HG03432 (cell line): Measurements from ENCODE around the gene ENPP1.
"Not testable (repeated sequence)": the region's sequence is repeated elsewhere in the genome, so short reads cannot be mapped to it uniquely, and the experiment has no call there.

Source experiments
- ATAC-seq: cut with Tn5 transposase; IDR thresholded peaks from one replicate; pipeline ENCODE4 v1.9.1; 2021; ENCODE audit warnings: mild to moderate bottlenecking, moderate library complexity; ENCODE audit not compliant: unreplicated experiment

The ENPP1 gene

DNA sequence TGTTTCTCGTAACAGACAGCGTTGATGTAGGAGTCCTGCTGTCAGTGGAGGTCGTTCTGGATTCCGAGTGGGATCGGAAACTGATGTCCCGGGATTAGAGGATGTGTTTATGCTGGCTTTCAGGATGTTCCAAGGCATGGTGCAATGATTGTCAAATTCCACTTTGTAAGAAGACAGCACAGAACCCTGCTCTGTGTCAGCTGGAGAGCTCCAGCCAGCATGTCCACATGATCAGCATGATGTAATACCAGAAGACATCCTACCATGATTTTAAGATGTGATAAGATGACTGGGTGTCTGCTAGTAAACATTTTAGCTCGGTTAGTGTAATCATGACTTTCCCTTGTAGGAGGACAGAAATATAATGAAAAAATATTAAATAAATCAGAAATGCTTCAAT is 20.3 kb downstream of the ENPP1 start:
- no peak for ATAC-seq

- ATAC-seq: no peak
Observed at GRCh38 chr6:131828951-131829350, 21.1 kb downstream of the ENPP1 start.

DNA sequence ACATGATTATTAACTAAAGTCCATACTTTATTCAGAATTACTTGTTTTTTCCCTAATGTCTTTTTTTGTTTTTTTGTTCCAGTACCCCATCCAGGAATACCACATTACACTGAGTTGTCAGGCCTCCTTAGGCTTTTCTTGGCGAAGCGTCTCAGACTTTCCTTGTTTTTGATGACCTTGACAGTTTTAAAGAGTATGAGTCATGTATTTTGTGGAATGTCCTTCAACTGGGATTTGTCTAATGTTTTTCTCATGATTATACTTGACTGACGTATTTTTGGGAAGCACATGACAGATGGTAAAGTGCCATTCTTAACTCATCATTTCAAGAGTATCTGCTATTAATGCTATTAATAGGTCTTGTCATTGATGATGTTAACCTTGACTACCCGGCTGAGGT is 23.6 kb downstream of the ENPP1 start:
- ATAC-seq: no peak

DNA sequence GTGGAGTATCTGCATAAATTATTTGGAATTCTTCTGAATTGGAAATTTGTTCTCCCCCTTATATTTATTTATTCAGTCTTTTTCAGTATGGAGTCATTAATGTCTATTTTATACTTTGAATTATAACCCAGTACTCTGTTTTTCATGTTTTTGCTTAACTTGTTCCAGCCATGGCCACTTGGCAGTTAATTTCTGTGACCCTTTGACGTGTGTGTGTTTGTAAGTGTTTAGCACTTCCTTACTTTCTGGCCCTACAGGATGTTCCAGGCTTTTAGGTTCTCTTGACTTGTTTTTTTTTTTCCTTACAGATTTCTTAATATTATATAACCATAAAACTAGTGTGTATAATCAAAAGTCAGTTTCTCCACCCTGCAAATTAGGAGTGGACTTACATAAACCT is 24.1 kb downstream of the ENPP1 start:
- no peak for ATAC-seq

GRCh38 chr6:131832363-131832762 is 24.5 kb downstream of the ENPP1 start:
- no peak for ATAC-seq

- ATAC-seq: no peak
Observed at GRCh38 chr6:131838051-131838450, 30.2 kb downstream of the ENPP1 start.

DNA sequence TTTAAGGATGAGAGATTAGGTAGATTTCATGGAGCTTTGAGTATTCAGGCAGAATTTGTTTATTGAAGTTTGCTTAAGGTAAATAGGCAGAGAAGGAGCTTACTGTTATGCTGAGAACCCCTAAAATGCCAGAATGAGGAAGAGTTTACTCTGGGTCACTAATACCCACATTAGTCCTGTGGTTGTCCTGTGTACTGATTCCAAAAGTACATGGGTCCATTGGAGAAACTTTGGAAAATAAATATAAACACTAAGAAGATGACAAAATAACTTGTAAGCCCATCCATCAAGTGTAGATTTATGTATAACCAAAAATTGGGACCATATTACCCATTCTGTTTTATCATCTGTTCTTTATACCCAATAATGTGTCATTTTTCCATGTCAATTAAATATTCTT is 31.6 kb downstream of the ENPP1 start:
- ATAC-seq: no peak

- no peak for ATAC-seq
Observed at GRCh38 chr6:131840441-131840840, 32.6 kb downstream of the ENPP1 start.

- ATAC-seq: no peak
Observed at GRCh38 chr6:131840936-131841583, 33.2 kb downstream of the ENPP1 start.

DNA sequence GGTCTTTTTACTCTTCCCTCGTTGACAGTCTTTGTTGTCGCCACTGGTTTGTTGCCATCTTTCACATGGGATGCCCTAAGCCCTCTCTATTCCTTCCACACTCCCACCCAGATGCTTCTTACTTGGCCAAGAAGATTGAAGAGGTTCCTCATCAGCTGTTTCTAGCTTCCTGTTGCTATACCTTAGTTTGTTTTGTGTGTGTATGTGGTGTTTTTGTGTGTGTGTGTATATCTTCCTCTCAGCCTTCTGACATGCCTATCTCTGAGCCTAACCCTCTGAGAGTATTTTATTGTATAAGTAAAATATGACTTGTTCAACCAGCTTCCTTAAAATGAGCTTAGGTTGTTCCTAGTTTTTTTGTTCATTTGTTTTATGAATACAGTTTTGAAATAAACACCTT is 35.9 kb downstream of the ENPP1 start:
- no peak for ATAC-seq

DNA sequence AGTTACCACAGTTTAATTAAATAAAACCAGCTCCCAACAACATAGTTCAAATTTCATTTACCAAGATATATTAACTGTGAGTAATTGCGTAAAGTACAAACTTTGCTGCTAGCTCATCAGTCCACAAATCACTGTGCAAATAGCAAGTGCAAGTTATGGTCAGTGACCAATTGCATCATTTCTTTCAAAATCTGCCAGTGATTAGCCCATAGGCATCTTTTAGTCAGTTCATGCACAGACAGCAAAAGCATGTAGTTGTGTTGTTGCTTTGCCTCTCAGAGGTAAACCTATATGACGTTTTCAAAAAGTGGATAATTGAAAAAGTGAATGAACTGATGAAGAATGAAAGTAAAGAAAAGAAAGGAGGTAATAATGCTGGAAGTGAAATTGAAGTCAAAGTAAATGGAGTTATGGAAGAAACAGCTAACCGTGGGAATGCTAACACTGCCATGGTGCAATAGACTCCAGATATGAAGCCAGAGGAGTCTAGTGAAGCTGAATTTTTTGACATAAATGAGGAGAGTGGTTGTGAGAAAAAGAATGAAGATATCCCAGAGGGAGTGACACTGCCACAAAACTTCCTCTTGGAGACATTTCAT is 36.5 kb downstream of the ENPP1 start:
- ATAC-seq: no peak

- ATAC-seq: no peak
Observed at GRCh38 chr6:131846023-131846663, 38.3 kb downstream of the ENPP1 start.

- ATAC-seq: no peak
Observed at GRCh38 chr6:131846905-131847304, 39.1 kb downstream of the ENPP1 start.

DNA sequence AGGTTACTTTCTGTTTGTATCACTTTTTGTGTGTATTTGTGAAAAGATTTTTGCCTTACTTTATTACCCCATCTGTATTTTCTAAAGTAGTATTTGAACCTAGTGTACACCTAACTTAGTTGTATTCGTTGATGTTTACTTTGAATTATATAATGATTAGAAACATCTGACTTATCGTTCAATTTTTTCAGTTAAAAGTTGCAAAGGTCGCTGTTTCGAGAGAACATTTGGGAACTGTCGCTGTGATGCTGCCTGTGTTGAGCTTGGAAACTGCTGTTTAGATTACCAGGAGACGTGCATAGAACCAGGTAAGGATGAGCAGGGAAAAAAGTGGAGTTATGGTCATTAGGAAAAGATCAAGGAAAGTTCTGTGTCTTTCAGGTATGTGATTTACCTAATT is 42.0 kb downstream of the ENPP1 start:
- no peak for ATAC-seq

DNA sequence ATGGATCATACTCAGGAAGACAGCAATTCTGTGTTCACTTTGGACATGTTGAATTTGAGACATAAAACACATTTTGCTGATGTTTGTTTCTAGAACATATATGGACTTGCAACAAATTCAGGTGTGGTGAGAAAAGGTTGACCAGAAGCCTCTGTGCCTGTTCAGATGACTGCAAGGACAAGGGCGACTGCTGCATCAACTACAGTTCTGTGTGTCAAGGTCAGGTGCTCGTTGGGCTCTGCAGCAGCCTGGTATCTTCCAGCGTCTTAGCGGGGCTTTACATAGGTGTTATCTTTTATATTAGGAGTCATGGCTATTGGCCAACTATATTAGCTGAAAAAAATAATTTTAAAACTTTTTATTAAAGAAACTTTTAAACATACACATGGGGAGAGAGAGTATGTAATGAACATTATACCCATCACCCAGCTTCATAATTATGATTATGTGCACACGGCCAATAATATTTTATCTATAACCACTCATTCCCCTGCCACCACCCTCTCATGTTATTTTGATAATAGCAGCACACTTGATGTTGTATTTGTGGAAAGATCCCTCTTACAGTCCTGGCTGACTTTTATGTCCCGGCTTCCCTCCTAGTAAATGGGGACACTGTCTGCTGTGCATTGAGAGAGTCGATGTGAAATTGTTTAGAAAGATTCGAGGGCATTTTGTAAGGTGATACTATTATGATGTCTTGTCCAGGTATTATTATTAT is 43.4 kb downstream of the ENPP1 start:
- ATAC-seq: no peak

DNA sequence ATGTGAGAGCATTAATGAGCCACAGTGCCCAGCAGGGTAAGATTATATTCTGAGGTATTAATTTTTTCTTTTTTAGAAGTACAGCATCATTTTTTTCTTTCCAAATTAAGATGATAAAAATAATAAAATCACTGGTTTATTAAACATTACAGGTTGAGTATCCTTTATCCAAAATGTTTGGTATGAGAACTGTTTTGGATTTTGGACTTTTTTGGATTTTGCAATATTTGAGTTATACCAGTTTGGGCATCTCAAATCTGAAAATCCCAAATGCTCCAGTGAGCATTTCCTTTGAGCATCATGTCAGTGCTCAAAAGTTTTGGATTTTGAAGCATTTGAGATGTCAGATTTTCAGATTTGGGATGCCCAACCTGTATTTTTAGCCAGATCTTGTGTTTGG is 44.4 kb downstream of the ENPP1 start:
- no peak for ATAC-seq

DNA sequence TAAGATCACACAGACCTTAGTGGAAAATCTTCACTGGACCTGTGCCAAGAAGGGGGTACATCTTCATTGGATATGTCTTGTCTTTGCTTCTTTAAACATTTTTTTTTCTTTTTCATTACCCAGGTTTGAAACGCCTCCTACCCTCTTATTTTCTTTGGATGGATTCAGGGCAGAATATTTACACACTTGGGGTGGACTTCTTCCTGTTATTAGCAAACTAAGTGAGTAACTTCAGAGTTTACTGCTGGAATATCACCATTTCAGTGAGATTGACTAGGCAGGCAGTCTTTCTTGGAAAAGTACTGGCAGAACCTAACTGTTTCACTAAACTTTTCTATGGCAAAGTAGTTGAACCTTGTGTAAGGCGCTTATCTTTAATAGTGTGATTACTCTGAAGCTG is 47.0 kb downstream of the ENPP1 start:
- no peak for ATAC-seq

- ATAC-seq: no peak
Observed at GRCh38 chr6:131858765-131859415, 51.1 kb downstream of the ENPP1 start.

GRCh38 chr6:131859658-131860057 is 51.8 kb downstream of the ENPP1 start:
- ATAC-seq: not testable (repeated sequence)

GRCh38 chr6:131861381-131861780 is 53.6 kb downstream of the ENPP1 start:
- no peak for ATAC-seq

DNA sequence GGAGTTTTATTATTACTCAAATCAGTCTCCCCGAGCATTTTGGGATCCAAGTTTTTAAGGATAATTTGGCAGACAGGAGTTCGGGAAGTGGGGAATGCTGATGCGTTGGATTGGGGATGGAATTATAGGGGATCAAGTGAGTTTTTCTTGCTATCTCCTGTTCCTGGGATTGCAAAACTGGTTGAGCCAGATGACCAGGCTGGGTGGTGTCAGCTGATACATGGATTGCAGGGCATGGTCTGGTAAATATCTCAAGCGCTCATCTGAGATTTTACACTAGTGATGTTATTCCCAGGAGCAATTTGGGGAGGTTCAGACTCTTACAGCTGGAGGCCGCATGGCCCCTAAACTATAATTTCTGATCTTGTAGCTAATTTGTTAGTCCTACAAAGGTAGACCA is 54.7 kb downstream of the ENPP1 start:
- no peak for ATAC-seq
